IMR-90 (cell line): ENCODE results near the gene RPL36A. TPM values are rescaled to one million over a fixed set of nuclear protein-coding genes. Genes with fewer than 3 reads are reported as not detected.

Experiments used
- ATAC-seq: fragments of 200-7000 bp; cut with Tn5 transposase; 2 replicates; pipeline ENCODE4 v1.9.1; 2020; ENCODE audit warnings: low read depth, mild to moderate bottlenecking, moderate library complexity
- BruUV-seq: library from RNA; stranded (reverse); fragments of 400-500 nt; replicated peaks from 2 replicates; lab custom pipeline; 2021; lab: Mats Ljungman, UMichigan
- CTCF ChIA-PET: fragments of 300-600 bp; formaldehyde crosslinking; extraction: SDS; loops from one replicate; lab custom pipeline; 2021; ENCODE audit warnings: antibody characterized with exemption; lab: Yijun Ruan, JAX
- POLR2A ChIA-PET: fragments of 300-600 bp; sonication (Branson Sonifier 250); formaldehyde crosslinking; loops from one replicate; lab custom pipeline; 2022; ENCODE audit warnings: antibody characterized with exemption; ENCODE audit not compliant: unreplicated experiment; lab: Charles Lee
- DNase-seq: peaks from one replicate; pipeline ENCODE4 v3.0.0; 2013
- H2AFZ ChIP-seq: replicated peaks from 2 replicates; pipeline ENCODE3; 2013; ENCODE audit warnings: low read length, mild to moderate bottlenecking; ENCODE audit not compliant: poor library complexity
- H2AK5ac ChIP-seq: 2 replicates; pipeline ENCODE4 v1.6.1; 2013; ENCODE audit warnings: low read depth, low read length, inconsistent platforms
- H2AK9ac ChIP-seq: replicated peaks from 2 replicates; pipeline ENCODE3; 2013; ENCODE audit warnings: mild to moderate bottlenecking, low read depth, low read length, moderate library complexity; ENCODE audit not compliant: poor library complexity
- H2BK120ac ChIP-seq: 2 replicates; pipeline ENCODE4 v1.6.1; 2013; ENCODE audit warnings: low read depth, low read length, inconsistent platforms
- H2BK15ac ChIP-seq: 3 replicates; pipeline ENCODE4 v1.6.1; 2013; ENCODE audit warnings: low read depth, low read length, inconsistent platforms
- H2BK20ac ChIP-seq: 2 replicates; pipeline ENCODE4 v1.6.1; 2013; ENCODE audit warnings: low read depth, mild to moderate bottlenecking, inconsistent platforms, low read length, moderate library complexity
- H2BK5ac ChIP-seq: 2 replicates; pipeline ENCODE4 v1.6.1; 2013; ENCODE audit warnings: mild to moderate bottlenecking, low read depth, low read length, inconsistent platforms; ENCODE audit not compliant: poor library complexity, severe bottlenecking
- H3K14ac ChIP-seq: replicated peaks from 2 replicates; pipeline ENCODE4 v1.6.1; 2013; ENCODE audit warnings: low read depth, low read length, inconsistent platforms
- H3K18ac ChIP-seq: 2 replicates; pipeline ENCODE4 v1.6.1; 2013; ENCODE audit warnings: low read depth, low read length, control low read depth
- H3K23ac ChIP-seq: 2 replicates; pipeline ENCODE4 v1.6.1; 2013; ENCODE audit warnings: low read depth, low read length, inconsistent platforms
- H3K27ac ChIP-seq: 2 replicates; pipeline ENCODE4 v1.5.1; 2013; ENCODE audit warnings: mild to moderate bottlenecking, control low read depth, low read length; ENCODE audit not compliant: insufficient read depth
- H3K27me3 ChIP-seq: 2 replicates; pipeline ENCODE4 v1.6.1; 2013; ENCODE audit warnings: low read length; ENCODE audit not compliant: control insufficient read depth, insufficient read depth
- H3K36me3 ChIP-seq: 2 replicates; pipeline ENCODE4 v1.6.1; 2013; ENCODE audit warnings: low read length, mixed read lengths; ENCODE audit not compliant: control insufficient read depth, insufficient read depth
- H3K4ac ChIP-seq: 2 replicates; pipeline ENCODE4 v1.6.1; 2013; ENCODE audit warnings: low read depth, low read length, inconsistent platforms
- H3K4me1 ChIP-seq: 2 replicates; pipeline ENCODE4 v1.6.1; 2013; ENCODE audit warnings: low read length, mixed read lengths; ENCODE audit not compliant: control insufficient read depth, insufficient read depth
- H3K4me2 ChIP-seq: 2 replicates; pipeline ENCODE4 v1.6.1; 2013; ENCODE audit warnings: low read depth, mild to moderate bottlenecking, control low read depth, low read length, moderate library complexity
- H3K4me3 ChIP-seq: 2 replicates; pipeline ENCODE4 v1.5.1; 2013; ENCODE audit warnings: low read depth, mild to moderate bottlenecking, control low read depth, low read length, moderate library complexity; ENCODE audit not compliant: insufficient read depth
- H3K56ac ChIP-seq: 2 replicates; pipeline ENCODE4 v1.6.1; 2013; ENCODE audit warnings: low read length, inconsistent platforms; ENCODE audit not compliant: insufficient read depth; ENCODE audit errors: extremely low read depth
- H3K79me1 ChIP-seq, 2 experiments: 2 replicates each; pipeline ENCODE4 v1.6.1; 2013; ENCODE audit warnings: low read length in 2 of 2, inconsistent platforms in 1 of 2, low read depth in 1 of 2
- H3K9ac ChIP-seq: 2 replicates; pipeline ENCODE4 v1.6.1; 2013; ENCODE audit warnings: low read depth, low read length, control low read depth
- H3K9me1 ChIP-seq: 2 replicates; pipeline ENCODE4 v1.6.1; 2013; ENCODE audit warnings: low read length, inconsistent platforms; ENCODE audit not compliant: insufficient read depth
- H3K9me3 ChIP-seq: 2 replicates; pipeline ENCODE4 v1.6.1; 2013; ENCODE audit warnings: low read length; ENCODE audit not compliant: control insufficient read depth, insufficient read depth
- H4K20me1 ChIP-seq: 2 replicates; pipeline ENCODE4 v1.6.1; 2013; ENCODE audit warnings: low read length, inconsistent platforms; ENCODE audit not compliant: insufficient read depth
- H4K5ac ChIP-seq: 2 replicates; pipeline ENCODE4 v1.6.1; 2013; ENCODE audit warnings: mild to moderate bottlenecking, low read depth, low read length, control low read depth
- H4K8ac ChIP-seq, 2 experiments: 2 replicates each; pipeline ENCODE4 v1.6.1; 2013; ENCODE audit warnings: low read depth in 2 of 2, low read length in 2 of 2, control low read depth in 1 of 2, inconsistent platforms in 1 of 2
- H4K91ac ChIP-seq: 2 replicates; pipeline ENCODE4 v1.6.1; 2013; ENCODE audit warnings: low read depth, low read length, inconsistent platforms; ENCODE audit not compliant: insufficient read depth
- BHLHE40 ChIP-seq: fragments of 150-350 bp; IDR thresholded peaks from 2 replicates; pipeline ENCODE4 v1.6.1; 2016; ENCODE audit warnings: mild to moderate bottlenecking, low read depth, low read length
- CEBPB ChIP-seq: IDR thresholded peaks from 2 replicates; pipeline ENCODE4 v1.6.1; 2012; ENCODE audit warnings: low read depth, low read length, improper control_type of control experiment
- CHD1 ChIP-seq: IDR thresholded peaks from 2 replicates; pipeline ENCODE4 v1.6.1; 2012; ENCODE audit warnings: low read depth, low read length, improper control_type of control experiment
- MAFK ChIP-seq: IDR thresholded peaks from 2 replicates; pipeline ENCODE4 v1.6.1; 2012; ENCODE audit warnings: low read depth, low read length, improper control_type of control experiment
- NFE2L2 ChIP-seq: fragments of 150-350 bp; IDR thresholded peaks from 2 replicates; pipeline ENCODE4 v1.6.1; 2016; ENCODE audit warnings: low read depth, mild to moderate bottlenecking, low read length
- POLR2A ChIP-seq: IDR thresholded peaks from 2 replicates; pipeline ENCODE4 v1.6.1; 2012; ENCODE audit warnings: mild to moderate bottlenecking, low read depth, low read length
- RAD21 ChIP-seq: IDR thresholded peaks from 2 replicates; pipeline ENCODE4 v1.6.1; 2012; ENCODE audit warnings: low read length, improper control_type of control experiment
- RCOR1 ChIP-seq: IDR thresholded peaks from 2 replicates; pipeline ENCODE4 v1.6.1; 2012; ENCODE audit warnings: mild to moderate bottlenecking, low read length, improper control_type of control experiment; ENCODE audit not compliant: insufficient replicate concordance
- RFX5 ChIP-seq: IDR thresholded peaks from 2 replicates; pipeline ENCODE4 v1.8.0; 2012; ENCODE audit warnings: low read depth, mild to moderate bottlenecking, low read length, moderate library complexity
- SMC3 ChIP-seq: fragments of 150-350 bp; IDR thresholded peaks from 2 replicates; pipeline ENCODE4 v1.6.1; 2016; ENCODE audit warnings: low read depth, mild to moderate bottlenecking, antibody characterized with exemption, low read length, moderate library complexity
- USF2 ChIP-seq: fragments of 150-350 bp; IDR thresholded peaks from 2 replicates; pipeline ENCODE4 v1.6.1; 2017; ENCODE audit warnings: mild to moderate bottlenecking, antibody characterized with exemption, low read length, low read depth
- WGBS, 2 experiments: methylation state at CpG; one replicate each; pipeline versions ENCODE4 v1.1.5 to v1.1.7; 2013; ENCODE audit warnings: missing lambda C conversion rate in 2 of 2; ENCODE audit not compliant: insufficient read length in 1 of 2; ENCODE audit errors: extremely low coverage in 2 of 2; 5-methylcytosine and 5-hydroxymethylcytosine counted together
- dilution Hi-C: fragments of 300-500 bp; cut with HindIII; formaldehyde crosslinking; loops from one replicate; pipeline ENCODE4 v1.14.3; 2018; ENCODE audit warnings: low sequenced_read_pairs; ENCODE audit not compliant: unreplicated experiment
- in situ Hi-C: fragments of 300-500 bp; cut with MboI; formaldehyde crosslinking; loops from 3 replicates; pipeline ENCODE4 v1.14.3; 2019; ENCODE audit warnings: low sequenced_read_pairs, inconsistent platforms, mixed read lengths
- intact Hi-C: fragments of 100-400 bp; cut with micrococcal nuclease; formaldehyde crosslinking; loops from 2 replicates; pipeline ENCODE4 v1.10.0; 2022
- polyA plus RNA-seq, 3 experiments: library from polyadenylated mRNA; depleted of rRNA; stranded (reverse); fragments of >200 nt; gene quantifications; 2 replicates each; pipeline ENCODE4 v1.2.3, GENCODE V29; 2012; ENCODE audit warnings: low replicate concordance in 1 of 3
- total RNA-seq: library from RNA; depleted of rRNA; stranded (reverse); fragments of >200 nt; gene quantifications from 2 replicates; pipeline ENCODE4 v1.2.3, GENCODE V29; 2012
- TF ChIP-seq, protein P1 (sequence below): fragments of 150-350 bp; IDR thresholded peaks from 2 replicates; pipeline ENCODE4 v1.6.1; 2016; ENCODE audit warnings: low read depth, mild to moderate bottlenecking, low read length, moderate library complexity, borderline replicate concordance

RPL36A gene
- total and polyA plus RNA-seq, 2 of the 4 experiments (the other 2 are of a cell fraction), result 677 to 2,412 TPM

GRCh38 chrX:101407167-101407747 lies 16.4 kb downstream of the RPL36A start (continued):
- no peak for TF ChIP-seq USF2

GRCh38 chrX:101407748-101408531 lies 17.1 kb downstream of the RPL36A start, which contains the start of the genes GLA and HNRNPH2:
Gene GLA (minus strand): TSS chrX:101407925. CDS start chrX:101407903, 22 bp downstream.
Gene HNRNPH2 (plus strand): TSS chrX:101408222. CDS start chrX:101411989, 3,767 bp downstream.
- 0 out of 2 replicates have a peak within 1 kb of the TSS, but pooled peaks have one; percentile 37 for H2BK120ac ChIP-seq
- intact Hi-C loops, result no loop called here
- ATAC-seq, result peak; percentile 96
- H4K20me1 ChIP-seq, result peaks cover 11% of the 10 kb centered on the region
- H3K14ac ChIP-seq, result peak within 1 kb of the TSS; percentile 57
- DNase-seq, result peak; percentile 99
- dilution Hi-C loops, result no loop called here
- no peaks in the 10 kb centered on the region for H3K9me1 ChIP-seq
- no peak within 1 kb of the TSS for H2BK20ac ChIP-seq
- H2AK9ac ChIP-seq, result peak within 1 kb of the TSS; percentile 48
- CTCF ChIA-PET, result no interaction called here
- H2BK15ac ChIP-seq, result no peak within 1 kb of the TSS
- H3K4me3 ChIP-seq, result peak within 1 kb of the TSS; percentile 85
- no TSS peak for BruUV-seq
- no peaks in the 10 kb centered on the region for H3K27me3 ChIP-seq
- H3K56ac ChIP-seq, result peak within 1 kb of the TSS; percentile 90
- 45% methylated on average over 11 of the region's 47 CpGs; no CpG with 5 or more reads in 1 of the 2 experiments for WGBS, 2 experiments
- peak within 1 kb of the TSS; percentile 89 for H3K18ac ChIP-seq
- H2BK5ac ChIP-seq, result peak within 1 kb of the TSS; percentile 85
- H3K4ac ChIP-seq, result peak within 1 kb of the TSS; percentile 86
- in situ Hi-C loops, result no loop called here
- H3K23ac ChIP-seq, result peak within 1 kb of the TSS; percentile 68
- peak within 1 kb of the TSS; percentile 86 for H4K5ac ChIP-seq
- peak within 1 kb of the TSS; percentile 93 for H2AFZ ChIP-seq
- H3K27ac ChIP-seq, result peak within 1 kb of the TSS; percentile 97
- peak within 1 kb of the TSS in 1 of 2 experiments; percentile 78; a peak in 3 of 4 replicates for H4K8ac ChIP-seq
- H3K4me2 ChIP-seq, result peak within 1 kb of the TSS; percentile 98
- H3K79me1 ChIP-seq, result peaks cover 0 to 6% of the 10 kb centered on the region in 2 experiments; a peak in 1 of 4 replicates
- no peaks in the 10 kb centered on the region for H3K9me3 ChIP-seq
- no peak within 1 kb of the TSS for H2AK5ac ChIP-seq
- H3K4me1 ChIP-seq, result no peaks in the 10 kb centered on the region
- POLR2A ChIA-PET, result interaction anchor here (0.6 kb wide), 1 partner anchor 11 kb away, joined by 4 read pairs; no protein-coding TSS in a partner anchor
- H3K9ac ChIP-seq, result peak within 1 kb of the TSS; percentile 92
- H3K36me3 ChIP-seq, result peaks cover 10% of the 10 kb centered on the region
- peak within 1 kb of the TSS; percentile 87 for H4K91ac ChIP-seq
- TF ChIP-seq MAFK, result no peak
- TF ChIP-seq SMC3, result no peak
- no peak for TF ChIP-seq CEBPB
- TF ChIP-seq RCOR1, result no peak
- no peak for TF ChIP-seq RAD21
- peak; percentile 75 for TF ChIP-seq NFE2L2
- peak; percentile 83 for TF ChIP-seq RFX5
- TF ChIP-seq CHD1, result no peak
- TF ChIP-seq POLR2A, result peak; percentile 76
- TF ChIP-seq, protein P1, sequence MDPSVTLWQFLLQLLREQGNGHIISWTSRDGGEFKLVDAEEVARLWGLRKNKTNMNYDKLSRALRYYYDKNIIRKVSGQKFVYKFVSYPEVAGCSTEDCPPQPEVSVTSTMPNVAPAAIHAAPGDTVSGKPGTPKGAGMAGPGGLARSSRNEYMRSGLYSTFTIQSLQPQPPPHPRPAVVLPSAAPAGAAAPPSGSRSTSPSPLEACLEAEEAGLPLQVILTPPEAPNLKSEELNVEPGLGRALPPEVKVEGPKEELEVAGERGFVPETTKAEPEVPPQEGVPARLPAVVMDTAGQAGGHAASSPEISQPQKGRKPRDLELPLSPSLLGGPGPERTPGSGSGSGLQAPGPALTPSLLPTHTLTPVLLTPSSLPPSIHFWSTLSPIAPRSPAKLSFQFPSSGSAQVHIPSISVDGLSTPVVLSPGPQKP, result no peak
- TF ChIP-seq BHLHE40, result peak; percentile 97
- TF ChIP-seq USF2, result peak; percentile 99
